Muscle layer of colon (tissue), 2 donors: Measurements from ENCODE around the gene CD37.
"Not testable (repeated sequence)": the region's sequence is repeated elsewhere in the genome, so short reads cannot be mapped to it uniquely, and the experiment has no call there.

Experiments
- H3K27ac ChIP-seq: one replicate; pipeline ENCODE4 v1.7.0; 2013; ENCODE audit warnings: low read depth, mild to moderate bottlenecking, low read length, moderate library complexity
- H3K27me3 ChIP-seq, 2 donors: one replicate each; pipeline ENCODE4 v1.7.0; 2013; ENCODE audit warnings: low read length in 2 of 2, mild to moderate bottlenecking in 2 of 2; ENCODE audit not compliant: insufficient read depth in 2 of 2, control insufficient read depth in 1 of 2
- H3K36me3 ChIP-seq: one replicate; pipeline ENCODE4 v1.7.0; 2013; ENCODE audit warnings: mild to moderate bottlenecking, low read length; ENCODE audit not compliant: insufficient read depth
- H3K4me1 ChIP-seq: one replicate; pipeline ENCODE4 v1.7.0; 2013; ENCODE audit warnings: mild to moderate bottlenecking, low read length; ENCODE audit not compliant: insufficient read depth
- H3K4me3 ChIP-seq, 2 donors: one replicate each; pipeline ENCODE4 v1.7.0; 2013; ENCODE audit warnings: low read length in 2 of 2, low read depth in 1 of 2, mild to moderate bottlenecking in 1 of 2, moderate library complexity in 1 of 2
- H3K9ac ChIP-seq: one replicate; pipeline ENCODE4 v1.7.0; 2013; ENCODE audit warnings: low read length
- H3K9me3 ChIP-seq: one replicate; pipeline ENCODE4 v1.7.0; 2013; ENCODE audit warnings: mild to moderate bottlenecking, low read length
- donor health status: abdominal sarcoma.
- donor health status: Adenocarcinoma of cecum.

CD37 gene

GRCh38 chr19:49371184-49371583 is 36.0 kb downstream of the CD37 start:
- H3K9ac ChIP-seq: no peak overlapping the region
- no peaks in the 10 kb centered on the region for H3K9me3 ChIP-seq
- no peaks in the 10 kb centered on the region for H3K27me3 ChIP-seq
- H3K36me3 ChIP-seq: no peaks in the 10 kb centered on the region
- no peak overlapping the region for H3K27ac ChIP-seq
- H3K4me1 ChIP-seq: no peaks in the 10 kb centered on the region
- no peak overlapping the region for H3K4me3 ChIP-seq

GRCh38 chr19:49373174-49373573 is 38.0 kb downstream of the CD37 start:
- not testable (repeated sequence) for H3K4me3 ChIP-seq, H3K9me3 ChIP-seq, H3K4me1 ChIP-seq, H3K9ac ChIP-seq, H3K36me3 ChIP-seq, H3K27ac ChIP-seq, H3K27me3 ChIP-seq

- H3K27ac ChIP-seq: no peak overlapping the region
- no peaks in the 10 kb centered on the region for H3K9me3 ChIP-seq
- no peak overlapping the region for H3K4me3 ChIP-seq
- no peak overlapping the region for H3K9ac ChIP-seq
- H3K36me3 ChIP-seq: no peaks in the 10 kb centered on the region
- H3K27me3 ChIP-seq: no peaks in the 10 kb centered on the region
- H3K4me1 ChIP-seq: no peaks in the 10 kb centered on the region
Measured at GRCh38 chr19:49374665-49375434, 39.6 kb downstream of the CD37 start.

- H3K27me3 ChIP-seq: peaks cover 0 to 4% of the 10 kb centered on the region in 2 donors
- peaks cover 5% of the 10 kb centered on the region for H3K9me3 ChIP-seq
- no peaks in the 10 kb centered on the region for H3K4me1 ChIP-seq
- no peak overlapping the region for H3K4me3 ChIP-seq
- no peaks in the 10 kb centered on the region for H3K36me3 ChIP-seq
- no peak overlapping the region for H3K9ac ChIP-seq
- H3K27ac ChIP-seq: no peak overlapping the region
Measured at GRCh38 chr19:49378512-49378911, 43.3 kb downstream of the CD37 start.

GRCh38 chr19:49380391-49380790 is 45.2 kb downstream of the CD37 start:
- H3K9me3 ChIP-seq: peaks cover 5% of the 10 kb centered on the region
- H3K4me1 ChIP-seq: no peaks in the 10 kb centered on the region
- peaks cover 0 to 4% of the 10 kb centered on the region in 2 donors for H3K27me3 ChIP-seq
- H3K4me3 ChIP-seq: no peak overlapping the region
- H3K27ac ChIP-seq: no peak overlapping the region
- H3K36me3 ChIP-seq: no peaks in the 10 kb centered on the region
- no peak overlapping the region for H3K9ac ChIP-seq

- H3K27ac ChIP-seq: no peak overlapping the region
- H3K4me3 ChIP-seq: no peak overlapping the region
- H3K9ac ChIP-seq: no peak overlapping the region
- H3K9me3 ChIP-seq: peaks cover 5% of the 10 kb centered on the region
- H3K36me3 ChIP-seq: no peaks in the 10 kb centered on the region
- H3K4me1 ChIP-seq: no peaks in the 10 kb centered on the region
- peaks cover 0 to 4% of the 10 kb centered on the region in 2 donors for H3K27me3 ChIP-seq
Measured at GRCh38 chr19:49382639-49383038, 47.4 kb downstream of the CD37 start.

GRCh38 chr19:49383599-49383998 is 48.4 kb downstream of the CD37 start:
- peaks cover 5% of the 10 kb centered on the region for H3K9me3 ChIP-seq
- H3K36me3 ChIP-seq: no peaks in the 10 kb centered on the region
- no peak overlapping the region for H3K4me3 ChIP-seq
- no peak overlapping the region for H3K27ac ChIP-seq
- H3K9ac ChIP-seq: no peak overlapping the region
- H3K27me3 ChIP-seq: peaks cover 0 to 4% of the 10 kb centered on the region in 2 donors
- H3K4me1 ChIP-seq: no peaks in the 10 kb centered on the region

GRCh38 chr19:49387936-49388372 is 52.7 kb downstream of the CD37 start, which contains the start of gene KASH5:
TSS of gene KASH5 (plus strand) at chr19:49388249. CDS start at chr19:49390884, 2,635 bp downstream.
- Histone ChIP-seq H3K27ac (no peak within 1 kb of the TSS), H3K36me3 (no peaks in the 10 kb centered on the region), H3K9ac (no peak within 1 kb of the TSS), H3K27me3 (no peaks in the 10 kb centered on the region), H3K4me3 (peak within 1 kb of the TSS in 1 of 2 donors; percentile 25), H3K9me3 (peaks cover under 1% of the 10 kb centered on the region), H3K4me1 (no peaks in the 10 kb centered on the region)

- Histone ChIP-seq H3K36me3 (no peaks in the 10 kb centered on the region), H3K9ac (no peak overlapping the region), H3K27me3 (peaks cover 0 to 5% of the 10 kb centered on the region in 2 donors), H3K27ac (no peak overlapping the region), H3K9me3 (no peaks in the 10 kb centered on the region), H3K4me3 (no peak overlapping the region), H3K4me1 (no peaks in the 10 kb centered on the region)
Measured at GRCh38 chr19:49389406-49389805, 54.2 kb downstream of the CD37 start.
